HepG2 (cell line): ENCODE results near the gene STK36. TPM values are rescaled to one million over a fixed set of nuclear protein-coding genes. Genes with fewer than 3 reads are reported as not detected.

ENCODE experiments used
- AGO2 ChIP-seq: fragments of 200-400 bp; formaldehyde crosslinking; optimal IDR thresholded peaks from 2 replicates; pipeline ENCODE3; 2017; ENCODE audit warnings: mild to moderate bottlenecking, low read depth, low read length, moderate library complexity
- BRCA1 ChIP-seq: sonication (generic); formaldehyde crosslinking; IDR thresholded peaks from 2 replicates; pipeline ENCODE4 v1.4.0; 2020; ENCODE audit warnings: missing genetic modification reagents
- BRD4 ChIP-seq: sonication (generic); formaldehyde crosslinking; IDR thresholded peaks from 2 replicates; pipeline ENCODE4 v1.4.0; 2020; ENCODE audit warnings: missing genetic modification reagents
- FOXM1 ChIP-seq: sonication (generic); formaldehyde crosslinking; IDR thresholded peaks from 2 replicates; pipeline ENCODE4 v1.5.0; 2020; ENCODE audit warnings: missing genetic modification reagents
- HMG20B ChIP-seq: conservative IDR thresholded peaks from 2 replicates; pipeline ENCODE4 v1.6.1; 2016; ENCODE audit warnings: missing genetic modification reagents, missing compliant biosample characterization
- KLF13 ChIP-seq: sonication (generic); formaldehyde crosslinking; IDR thresholded peaks from 2 replicates; pipeline ENCODE4 v1.4.0; 2020; ENCODE audit warnings: mild to moderate bottlenecking, missing genetic modification reagents
- KMT2A ChIP-seq: sonication (generic); formaldehyde crosslinking; IDR thresholded peaks from 2 replicates; pipeline ENCODE4 v1.4.0; 2020; ENCODE audit warnings: missing genetic modification reagents
- MLLT10 ChIP-seq: sonication (generic); formaldehyde crosslinking; IDR thresholded peaks from 2 replicates; pipeline ENCODE4 v1.4.0; 2020; ENCODE audit warnings: missing genetic modification reagents
- PAXIP1 ChIP-seq: sonication (generic); formaldehyde crosslinking; conservative IDR thresholded peaks from 2 replicates; pipeline ENCODE4 v1.4.0; 2020; ENCODE audit warnings: mild to moderate bottlenecking, missing genetic modification reagents, moderate library complexity
- PCBP2 ChIP-seq: fragments of 200-400 bp; formaldehyde crosslinking; optimal IDR thresholded peaks from 2 replicates; pipeline ENCODE3; 2018; ENCODE audit warnings: low read length, low read depth; ENCODE audit not compliant: poor library complexity, severe bottlenecking
- RFX3 ChIP-seq: IDR thresholded peaks from 2 replicates; pipeline ENCODE4 v1.6.1; 2016; ENCODE audit warnings: missing biosample characterization, missing genetic modification reagents
- SP140L ChIP-seq: sonication (generic); formaldehyde crosslinking; IDR thresholded peaks from 2 replicates; pipeline ENCODE4 v1.4.0; 2020; ENCODE audit warnings: missing genetic modification reagents, borderline replicate concordance
- THAP7 ChIP-seq: sonication (generic); formaldehyde crosslinking; IDR thresholded peaks from 2 replicates; pipeline ENCODE4 v1.8.1; 2023; ENCODE audit warnings: mild to moderate bottlenecking, missing genetic modification reagents
- ZBTB42 ChIP-seq: sonication (generic); formaldehyde crosslinking; IDR thresholded peaks from 2 replicates; pipeline ENCODE4 v1.5.0; 2020; ENCODE audit warnings: mild to moderate bottlenecking, missing genetic modification reagents
- ZNF234 ChIP-seq: sonication (generic); formaldehyde crosslinking; conservative IDR thresholded peaks from 2 replicates; pipeline ENCODE4 v1.5.1; 2020; ENCODE audit warnings: mild to moderate bottlenecking, missing genetic modification reagents
- ZNF275 ChIP-seq: sonication (generic); formaldehyde crosslinking; IDR thresholded peaks from 2 replicates; pipeline ENCODE4 v1.8.0; 2022; ENCODE audit warnings: missing genetic modification reagents, mild to moderate bottlenecking, inconsistent platforms, borderline replicate concordance
- ZNF703 ChIP-seq: sonication (generic); formaldehyde crosslinking; IDR thresholded peaks from 2 replicates; pipeline ENCODE4 v1.5.1; 2020; ENCODE audit warnings: missing genetic modification reagents, mild to moderate bottlenecking, moderate library complexity, borderline replicate concordance
- ZNF713 ChIP-seq: sonication (generic); formaldehyde crosslinking; IDR thresholded peaks from 2 replicates; pipeline ENCODE4 v1.4.0; 2020; ENCODE audit warnings: mild to moderate bottlenecking, missing genetic modification reagents
- polyA plus RNA-seq, 8 experiments: library from polyadenylated mRNA; depleted of rRNA in 3 of 8; stranded (reverse) in 7 of 8; unstranded in 1 of 8; fragments of >200 nt; fragmentation: Illumina TruSeq in 4 of 8; extraction: Trizol in 4 of 8; gene quantifications; 2 replicates each; pipeline versions ENCODE4 v1.2.1 to v1.2.3, GENCODE V29; 2011 to 2016; ENCODE audit warnings: low read depth in 4 of 8, missing spikeins in 1 of 8, mixed read lengths in 1 of 8; ENCODE audit not compliant: insufficient read depth in 1 of 8
- total RNA-seq, 5 experiments: library from RNA; depleted of rRNA; stranded (reverse); fragments of >200 nt; fragmentation: Illumina TruSeq; extraction: Trizol; gene quantifications; 2 replicates each; pipeline ENCODE4 v1.2.3, GENCODE V29; 2016; ENCODE audit warnings: low read depth in 1 of 5
- TF ChIP-seq, protein P1 (sequence below): sonication (generic); formaldehyde crosslinking; IDR thresholded peaks from 2 replicates; pipeline ENCODE4 v1.4.0; 2020; ENCODE audit warnings: missing genetic modification reagents, mild to moderate bottlenecking, borderline replicate concordance

The STK36 gene
- total and polyA plus RNA-seq, 2 of the 13 experiments (the other 11 are each of a cell fraction or from before 2014, with no cell fraction given), result 45.9 to 83.5 TPM

DNA sequence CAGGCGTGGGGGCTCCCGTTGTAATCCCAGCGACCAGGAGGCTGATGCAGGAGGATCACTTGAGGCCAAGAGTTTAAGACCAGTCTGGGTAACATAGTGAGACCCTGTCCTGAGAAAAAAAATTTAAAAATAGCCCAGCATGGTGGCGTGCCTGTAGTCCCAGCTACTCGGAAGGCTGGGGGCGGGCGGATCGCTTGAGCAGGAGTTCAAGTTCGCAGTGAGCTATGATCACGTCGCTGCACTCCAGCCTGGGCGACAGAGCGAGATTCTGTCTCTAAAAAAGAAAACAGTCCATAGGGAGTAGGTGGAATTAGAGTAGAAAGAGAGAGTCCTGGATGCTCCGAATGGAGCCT lies 38.4 kb downstream of the STK36 start (continued):
- no peak for TF ChIP-seq PAXIP1 (CRISPR knock-in tag)
- no peak for TF ChIP-seq MLLT10
- TF ChIP-seq ZNF713, result no peak
- TF ChIP-seq ZNF703 (CRISPR knock-in tag), result no peak
- TF ChIP-seq HMG20B (CRISPR knock-in tag), result no peak
- no peak for TF ChIP-seq KMT2A (CRISPR knock-in tag)
- TF ChIP-seq ZBTB42 (CRISPR knock-in tag), result 0 out of 2 replicates have a peak, but pooled peaks have one; percentile 11
- 0 out of 2 replicates have a peak, but pooled peaks have one; percentile 15 for TF ChIP-seq ZNF234 (CRISPR knock-in tag)
- TF ChIP-seq RFX3 (CRISPR knock-in tag), result no peak
- no peak for TF ChIP-seq AGO2
- peak; percentile 5 for TF ChIP-seq PCBP2
- TF ChIP-seq SP140L (CRISPR knock-in tag), result 0 out of 2 replicates have a peak, but pooled peaks have one; percentile 2
- TF ChIP-seq KLF13 (CRISPR knock-in tag), result no peak
- no peak for TF ChIP-seq FOXM1 (CRISPR knock-in tag)
- TF ChIP-seq, protein P1, sequence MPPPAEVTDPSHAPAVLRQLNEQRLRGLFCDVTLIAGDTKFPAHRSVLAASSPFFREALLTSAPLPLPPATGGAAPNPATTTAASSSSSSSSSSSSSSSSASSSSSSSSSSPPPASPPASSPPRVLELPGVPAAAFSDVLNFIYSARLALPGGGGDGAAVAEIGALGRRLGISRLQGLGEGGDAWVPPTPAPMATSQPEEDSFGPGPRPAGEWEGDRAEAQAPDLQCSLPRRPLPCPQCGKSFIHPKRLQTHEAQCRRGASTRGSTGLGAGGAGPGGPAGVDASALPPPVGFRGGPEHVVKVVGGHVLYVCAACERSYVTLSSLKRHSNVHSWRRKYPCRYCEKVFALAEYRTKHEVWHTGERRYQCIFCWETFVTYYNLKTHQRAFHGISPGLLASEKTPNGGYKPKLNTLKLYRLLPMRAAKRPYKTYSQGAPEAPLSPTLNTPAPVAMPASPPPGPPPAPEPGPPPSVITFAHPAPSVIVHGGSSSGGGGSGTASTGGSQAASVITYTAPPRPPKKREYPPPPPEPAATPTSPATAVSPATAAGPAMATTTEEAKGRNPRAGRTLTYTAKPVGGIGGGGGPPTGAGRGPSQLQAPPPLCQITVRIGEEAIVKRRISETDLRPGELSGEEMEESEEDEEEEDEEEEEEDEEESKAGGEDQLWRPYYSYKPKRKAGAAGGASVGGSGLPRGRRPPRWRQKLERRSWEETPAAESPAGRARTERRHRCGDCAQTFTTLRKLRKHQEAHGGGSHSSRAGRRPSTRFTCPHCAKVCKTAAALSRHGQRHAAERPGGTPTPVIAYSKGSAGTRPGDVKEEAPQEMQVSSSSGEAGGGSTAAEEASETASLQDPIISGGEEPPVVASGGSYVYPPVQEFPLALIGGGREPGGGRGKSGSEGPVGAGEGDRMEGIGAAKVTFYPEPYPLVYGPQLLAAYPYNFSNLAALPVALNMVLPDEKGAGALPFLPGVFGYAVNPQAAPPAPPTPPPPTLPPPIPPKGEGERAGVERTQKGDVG (CRISPR knock-in tag), result peak; percentile 18; the same call in 1 of the 2 replicates
- no peak for TF ChIP-seq ZNF275 (CRISPR knock-in tag)
- no peak for TF ChIP-seq THAP7
- no peak for TF ChIP-seq BRCA1
- no peak for TF ChIP-seq BRD4 (CRISPR knock-in tag)
